HepG2 (cell line): ENCODE results near the gene HEY2. TPM values are rescaled to one million over a fixed set of nuclear protein-coding genes. Genes with fewer than 3 reads are reported as not detected.

Experiments
- BATF2 ChIP-seq: sonication (generic); formaldehyde crosslinking; IDR thresholded peaks from 2 replicates; pipeline ENCODE4 v1.8.0; 2022; ENCODE audit warnings: mild to moderate bottlenecking, missing genetic modification reagents, moderate library complexity
- CAMTA2 ChIP-seq: sonication (generic); formaldehyde crosslinking; IDR thresholded peaks from 2 replicates; pipeline ENCODE4 v1.4.0; 2020; ENCODE audit warnings: mild to moderate bottlenecking, missing genetic modification reagents, borderline replicate concordance
- CENPX ChIP-seq: sonication (generic); formaldehyde crosslinking; IDR thresholded peaks from 2 replicates; pipeline ENCODE4 v1.9.0; 2021; ENCODE audit warnings: mild to moderate bottlenecking, missing genetic modification reagents, moderate library complexity
- CSRNP2 ChIP-seq: sonication (generic); formaldehyde crosslinking; conservative IDR thresholded peaks from 2 replicates; pipeline ENCODE4 v1.8.0; 2022; ENCODE audit warnings: low read depth, missing genetic modification reagents
- IKZF4 ChIP-seq: sonication (generic); formaldehyde crosslinking; IDR thresholded peaks from 2 replicates; pipeline ENCODE4 v1.5.1; 2020; ENCODE audit warnings: borderline replicate concordance, mild to moderate bottlenecking, low read depth, missing genetic modification reagents; ENCODE audit errors: not compliant biosample characterization
- JUNB ChIP-seq: sonication (generic); formaldehyde crosslinking; IDR thresholded peaks from 2 replicates; pipeline ENCODE4 v1.8.0; 2022; ENCODE audit warnings: missing genetic modification reagents, mild to moderate bottlenecking, borderline replicate concordance
- KDM5A ChIP-seq: fragments of 200-600 bp; sonication (generic); IDR thresholded peaks from 2 replicates; pipeline ENCODE4 v1.7.0; 2018; ENCODE audit warnings: antibody characterized with exemption, mild to moderate bottlenecking, low read length, borderline replicate concordance
- KLF12 ChIP-seq: sonication (generic); formaldehyde crosslinking; IDR thresholded peaks from 2 replicates; pipeline ENCODE4 v1.4.0; 2020; ENCODE audit warnings: missing genetic modification reagents, borderline replicate concordance
- MEIS2 ChIP-seq: sonication (generic); formaldehyde crosslinking; IDR thresholded peaks from 2 replicates; pipeline ENCODE4 v1.9.0; 2021; ENCODE audit warnings: mild to moderate bottlenecking, missing genetic modification reagents
- MTA3 ChIP-seq: sonication (generic); formaldehyde crosslinking; IDR thresholded peaks from 2 replicates; pipeline ENCODE4 v1.4.0; 2020; ENCODE audit warnings: missing genetic modification reagents
- NR2F6 ChIP-seq, 2 experiments: IDR thresholded peaks; 2 replicates each; pipeline ENCODE4 v1.6.1; 2016; ENCODE audit warnings: antibody characterized with exemption in 1 of 2, mild to moderate bottlenecking in 1 of 2
- RBAK ChIP-seq: sonication (generic); formaldehyde crosslinking; IDR thresholded peaks from 2 replicates; pipeline ENCODE4 v1.5.1; 2020; ENCODE audit warnings: mild to moderate bottlenecking, missing genetic modification reagents
- RBM39 ChIP-seq: fragments of 200-400 bp; formaldehyde crosslinking; IDR thresholded peaks from one replicate; pipeline ENCODE4 v1.6.1; 2018; ENCODE audit warnings: antibody characterized with exemption, mild to moderate bottlenecking, low read depth, low read length; ENCODE audit not compliant: poor library complexity, severe bottlenecking
- SNAI1 ChIP-seq: sonication (generic); formaldehyde crosslinking; IDR thresholded peaks from 2 replicates; pipeline ENCODE4 v1.5.0; 2020; ENCODE audit warnings: mild to moderate bottlenecking, missing genetic modification reagents, borderline replicate concordance
- SNAPC2 ChIP-seq: sonication (generic); formaldehyde crosslinking; IDR thresholded peaks from 2 replicates; pipeline ENCODE4 v1.8.1; 2022; ENCODE audit warnings: mild to moderate bottlenecking, missing genetic modification reagents
- SUZ12 ChIP-seq: fragments of 150-350 bp; IDR thresholded peaks from 2 replicates; pipeline ENCODE4 v1.6.1; 2014; ENCODE audit warnings: low read depth, low read length
- TFDP2 ChIP-seq: sonication (generic); formaldehyde crosslinking; IDR thresholded peaks from 2 replicates; pipeline ENCODE4 v1.4.0; 2020; ENCODE audit warnings: missing genetic modification reagents
- ZFP37 ChIP-seq: sonication (generic); formaldehyde crosslinking; IDR thresholded peaks from 2 replicates; pipeline ENCODE4 v1.4.0; 2020; ENCODE audit warnings: missing genetic modification reagents, borderline replicate concordance
- ZFX ChIP-seq: sonication (generic); formaldehyde crosslinking; IDR thresholded peaks from 2 replicates; pipeline ENCODE4 v1.4.0; 2020; ENCODE audit warnings: mild to moderate bottlenecking, low read depth, missing genetic modification reagents, moderate library complexity
- ZIK1 ChIP-seq: sonication (generic); formaldehyde crosslinking; IDR thresholded peaks from 2 replicates; pipeline ENCODE4 v1.5.0; 2020; ENCODE audit warnings: mild to moderate bottlenecking, low read depth, missing genetic modification reagents, borderline replicate concordance
- ZMAT3 ChIP-seq: sonication (generic); formaldehyde crosslinking; conservative IDR thresholded peaks from 2 replicates; pipeline ENCODE4 v1.7.0; 2021; ENCODE audit warnings: missing genetic modification reagents
- ZNF547 ChIP-seq: sonication (generic); formaldehyde crosslinking; IDR thresholded peaks from 2 replicates; pipeline ENCODE4 v1.5.1; 2020; ENCODE audit warnings: mild to moderate bottlenecking, missing genetic modification reagents
- ZNF674 ChIP-seq: sonication (generic); formaldehyde crosslinking; IDR thresholded peaks from 2 replicates; pipeline ENCODE4 v1.5.0; 2020; ENCODE audit warnings: low read depth, mild to moderate bottlenecking, missing genetic modification reagents
- ZNF761 ChIP-seq: sonication (generic); formaldehyde crosslinking; conservative IDR thresholded peaks from 2 replicates; pipeline ENCODE4 v1.4.0; 2020; ENCODE audit warnings: mild to moderate bottlenecking, missing genetic modification reagents
- polyA plus RNA-seq, 8 experiments: library from polyadenylated mRNA; depleted of rRNA in 3 of 8; stranded (reverse) in 7 of 8; unstranded in 1 of 8; fragments of >200 nt; fragmentation: Illumina TruSeq in 4 of 8; extraction: Trizol in 4 of 8; gene quantifications; 2 replicates each; pipeline versions ENCODE4 v1.2.1 to v1.2.3, GENCODE V29; 2011 to 2016; ENCODE audit warnings: low read depth in 4 of 8, missing spikeins in 1 of 8, mixed read lengths in 1 of 8; ENCODE audit not compliant: insufficient read depth in 1 of 8
- total RNA-seq, 5 experiments: library from RNA; depleted of rRNA; stranded (reverse); fragments of >200 nt; fragmentation: Illumina TruSeq; extraction: Trizol; gene quantifications; 2 replicates each; pipeline ENCODE4 v1.2.3, GENCODE V29; 2016; ENCODE audit warnings: low read depth in 1 of 5
- TF ChIP-seq, protein P1 (sequence below): sonication (generic); formaldehyde crosslinking; IDR thresholded peaks from 2 replicates; pipeline ENCODE4 v1.4.0; 2020; ENCODE audit warnings: mild to moderate bottlenecking, missing genetic modification reagents

Gene HEY2
- total and polyA plus RNA-seq, 2 of the 13 experiments (the other 11 are each of a cell fraction or from before 2014, with no cell fraction given), result 0.04 TPM

DNA sequence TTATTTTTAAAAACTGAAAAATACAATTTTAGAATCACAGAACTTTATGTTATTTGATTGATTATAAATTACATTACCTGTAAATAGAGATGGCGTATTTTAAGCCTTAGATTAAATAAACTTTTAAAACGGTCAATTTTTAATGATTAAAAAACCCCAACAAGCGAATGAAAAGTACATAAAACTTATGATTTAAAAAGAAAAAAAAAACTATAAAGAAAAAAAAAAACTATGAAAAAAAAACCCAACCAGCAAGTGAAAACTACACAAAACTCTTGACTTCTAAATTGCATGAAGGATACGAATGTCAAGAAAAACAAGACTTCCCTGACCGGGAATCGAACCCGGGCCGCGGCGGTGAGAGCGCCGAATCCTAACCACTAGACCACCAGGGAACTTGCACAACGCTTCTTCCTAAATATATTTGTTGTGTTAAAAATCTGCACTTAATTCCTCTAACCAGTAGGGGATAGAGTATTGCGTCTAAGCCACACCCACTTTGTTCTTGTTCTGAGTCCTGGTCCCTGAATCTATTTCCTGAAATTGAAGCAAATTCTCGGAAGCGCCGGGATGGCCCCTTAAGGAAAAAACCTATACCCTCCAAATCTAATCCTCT, 30.6 kb downstream of the HEY2 start (continued):
- TF ChIP-seq ZFP37 (CRISPR knock-in tag), result no peak
- TF ChIP-seq CSRNP2 (CRISPR knock-in tag), result no peak
- TF ChIP-seq ZNF761, result no peak; the same call in 1 of the 2 replicates
- TF ChIP-seq RBM39, result no peak
- TF ChIP-seq JUNB (CRISPR knock-in tag), result no peak
- no peak for TF ChIP-seq CAMTA2
- no peak for TF ChIP-seq ZFX
- TF ChIP-seq ZNF674, result no peak
- TF ChIP-seq, protein P1, sequence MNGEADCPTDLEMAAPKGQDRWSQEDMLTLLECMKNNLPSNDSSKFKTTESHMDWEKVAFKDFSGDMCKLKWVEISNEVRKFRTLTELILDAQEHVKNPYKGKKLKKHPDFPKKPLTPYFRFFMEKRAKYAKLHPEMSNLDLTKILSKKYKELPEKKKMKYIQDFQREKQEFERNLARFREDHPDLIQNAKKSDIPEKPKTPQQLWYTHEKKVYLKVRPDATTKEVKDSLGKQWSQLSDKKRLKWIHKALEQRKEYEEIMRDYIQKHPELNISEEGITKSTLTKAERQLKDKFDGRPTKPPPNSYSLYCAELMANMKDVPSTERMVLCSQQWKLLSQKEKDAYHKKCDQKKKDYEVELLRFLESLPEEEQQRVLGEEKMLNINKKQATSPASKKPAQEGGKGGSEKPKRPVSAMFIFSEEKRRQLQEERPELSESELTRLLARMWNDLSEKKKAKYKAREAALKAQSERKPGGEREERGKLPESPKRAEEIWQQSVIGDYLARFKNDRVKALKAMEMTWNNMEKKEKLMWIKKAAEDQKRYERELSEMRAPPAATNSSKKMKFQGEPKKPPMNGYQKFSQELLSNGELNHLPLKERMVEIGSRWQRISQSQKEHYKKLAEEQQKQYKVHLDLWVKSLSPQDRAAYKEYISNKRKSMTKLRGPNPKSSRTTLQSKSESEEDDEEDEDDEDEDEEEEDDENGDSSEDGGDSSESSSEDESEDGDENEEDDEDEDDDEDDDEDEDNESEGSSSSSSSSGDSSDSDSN (CRISPR knock-in tag), result no peak
- no peak for TF ChIP-seq SNAPC2
- TF ChIP-seq CENPX (CRISPR knock-in tag), result no peak
- TF ChIP-seq KDM5A, result no peak
- TF ChIP-seq MEIS2 (CRISPR knock-in tag), result peak; percentile 47; the same call in 1 of the 2 replicates
- peak; percentile 41; the same call in 1 of the 2 replicates for TF ChIP-seq NR2F6 (IDR thresholded peaks at IDR 0.05)
- no peak for TF ChIP-seq NR2F6 (CRISPR knock-in tag; IDR thresholded peaks at IDR 0.05)
- no peak for TF ChIP-seq MTA3 (CRISPR knock-in tag)
- no peak for TF ChIP-seq IKZF4 (CRISPR knock-in tag)
- TF ChIP-seq ZIK1 (CRISPR knock-in tag), result 0 out of 2 replicates have a peak, but pooled peaks have one; percentile 0
- no peak; the same call in 1 of the 2 replicates for TF ChIP-seq TFDP2
- no peak for TF ChIP-seq SUZ12
- no peak for TF ChIP-seq BATF2 (CRISPR knock-in tag)
- TF ChIP-seq RBAK (CRISPR knock-in tag), result no peak
- TF ChIP-seq KLF12 (CRISPR knock-in tag), result peak; percentile 93; the same call in 1 of the 2 replicates
- TF ChIP-seq ZMAT3 (CRISPR knock-in tag), result no peak
- TF ChIP-seq SNAI1 (CRISPR knock-in tag), result no peak
- TF ChIP-seq ZNF547 (CRISPR knock-in tag), result no peak
